ENCODE data around the gene CARS1.

The CARS1 gene

GRCh38 chr11:2990617-2991451 lies 66.4 kb downstream of the CARS1 start:
- peak; percentile 33 for DNase-seq

GRCh38 chr11:2989551-2989950 lies 67.7 kb downstream of the CARS1 start:
- DNase-seq: no peak

- DNase-seq: peak; percentile 39
These were observed 68.2 kb downstream of the CARS1 start for GRCh38 chr11:2989006-2989405.

- DNase-seq: no peak
These were observed 69.1 kb downstream of the CARS1 start for GRCh38 chr11:2987881-2988861.

- DNase-seq: no peak
These were observed 73.3 kb downstream of the CARS1 start for GRCh38 chr11:2983908-2984307.

GRCh38 chr11:2982214-2982613 lies 75.0 kb downstream of the CARS1 start:
- no peak for DNase-seq

GRCh38 chr11:2981130-2981529 lies 76.1 kb downstream of the CARS1 start:
- no peak for DNase-seq

- no peak for DNase-seq
These were observed 76.9 kb downstream of the CARS1 start for GRCh38 chr11:2980168-2980840.

GRCh38 chr11:2977113-2977512 lies 80.1 kb downstream of the CARS1 start:
- DNase-seq: no peak

GRCh38 chr11:2976294-2977063 lies 80.7 kb downstream of the CARS1 start:
- DNase-seq: no peak

- peak; percentile 41 for DNase-seq
These were observed 81.6 kb downstream of the CARS1 start for GRCh38 chr11:2975594-2975993.

GRCh38 chr11:2974272-2974671 lies 83.0 kb downstream of the CARS1 start:
- DNase-seq: no peak

GRCh38 chr11:2968341-2968900 lies 88.8 kb downstream of the CARS1 start:
- no peak for DNase-seq

GRCh38 chr11:2964782-2965181 lies 92.4 kb downstream of the CARS1 start:
- DNase-seq: no peak

GRCh38 chr11:2963761-2964160 lies 93.5 kb downstream of the CARS1 start:
- no peak for DNase-seq

- DNase-seq: no peak
These were observed 94.0 kb downstream of the CARS1 start for GRCh38 chr11:2963112-2963754.

GRCh38 chr11:2961080-2961479 lies 96.1 kb downstream of the CARS1 start:
- DNase-seq: no peak

GRCh38 chr11:2960139-2960538 lies 97.1 kb downstream of the CARS1 start:
- DNase-seq: no peak

- DNase-seq: no peak
These were observed 99.0 kb downstream of the CARS1 start for GRCh38 chr11:2958251-2958650.

GRCh38 chr11:2955906-2956476 lies 101.2 kb downstream of the CARS1 start:
- no peak for DNase-seq

GRCh38 chr11:2954263-2954662 lies 103.0 kb downstream of the CARS1 start:
- no peak for DNase-seq
